ENCODE measurements around the gene DCAF8. TPM values are rescaled to one million over a fixed set of nuclear protein-coding genes. Genes with fewer than 3 reads are reported as not detected.

DCAF8 gene
- polyA plus RNA-seq (2013, experiment 1 of 4) = 128 TPM
- 149 TPM for polyA plus RNA-seq (2013, experiment 2 of 4)
- 97.9 TPM for polyA plus RNA-seq (2013, experiment 3 of 4)
- polyA plus RNA-seq (2013, experiment 4 of 4) = 116 TPM

DNA sequence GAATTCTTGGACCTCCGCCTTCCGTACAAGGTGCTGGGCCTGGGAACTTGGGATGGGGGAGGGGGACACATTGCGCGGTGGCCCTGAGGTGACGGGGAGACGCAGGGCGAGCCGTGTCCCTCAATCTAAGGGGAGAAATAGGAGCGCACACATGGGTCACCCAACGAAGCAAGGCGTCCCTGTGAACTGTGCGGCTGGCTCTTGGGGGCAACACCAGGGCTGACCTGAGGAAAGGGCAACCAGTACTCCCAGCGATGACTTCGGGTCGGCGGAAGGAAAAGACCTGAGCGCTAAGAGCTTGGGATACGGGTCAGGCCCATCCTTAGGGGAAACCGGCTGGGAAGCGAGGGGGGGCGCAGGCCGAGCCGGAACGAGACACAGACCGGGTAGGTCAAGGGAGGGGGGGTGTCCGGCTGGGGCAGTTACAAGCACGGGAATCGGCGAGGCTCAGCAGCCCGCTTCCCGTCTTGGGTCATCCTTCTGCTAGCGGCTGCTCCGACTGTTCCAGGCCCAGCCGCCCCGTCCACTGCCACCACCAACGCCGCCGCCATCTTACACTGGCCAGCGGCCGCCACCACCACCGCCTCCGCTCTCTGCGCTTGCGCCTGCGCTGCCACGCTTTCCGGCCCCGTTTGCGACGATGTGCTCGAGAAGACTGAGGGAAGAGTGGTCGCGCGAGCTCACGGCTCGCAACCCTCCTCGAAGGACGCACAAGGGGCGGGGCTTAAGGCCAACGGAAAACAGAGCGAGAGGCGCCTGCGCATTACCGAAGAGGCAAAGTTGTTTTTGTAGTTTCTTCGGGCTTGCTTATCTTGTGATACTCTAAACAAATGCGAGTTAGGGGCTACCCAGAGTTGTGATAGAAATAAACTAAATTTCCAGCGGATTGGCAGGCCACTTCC, at the start of gene DCAF8:
Gene DCAF8, minus strand, starts transcription at position 657 of the 902 bp plus-strand sequence. CDS start 18,541 bp downstream, outside the sequence.
- peak within 1 kb of the TSS; percentile 86 for H3K27ac ChIP-seq (ENCODE audit: insufficient read depth, low read depth, low read length, poor library complexity, severe bottlenecking)
- peaks cover 21% of the 10 kb centered on the region for H3K4me1 ChIP-seq (ENCODE audit: control insufficient read depth, insufficient read depth, low read length)
- H3K36me3 ChIP-seq (ENCODE audit: control insufficient read depth, insufficient read depth, low read length) = no peaks in the 10 kb centered on the region
- H3K4me3 ChIP-seq (ENCODE audit: insufficient read depth, low read depth, low read length) = peak within 1 kb of the TSS; percentile 99
- WGBS, 2 experiments = 0% methylated on average over 67 of the region's 67 CpGs
- no peaks in the 10 kb centered on the region for H3K9me3 ChIP-seq (ENCODE audit: control insufficient read depth, low read length)
- peaks cover 10% of the 10 kb centered on the region for H3K27me3 ChIP-seq (ENCODE audit: control insufficient read depth, insufficient read depth, low read length, poor library complexity, severe bottlenecking)

DNA sequence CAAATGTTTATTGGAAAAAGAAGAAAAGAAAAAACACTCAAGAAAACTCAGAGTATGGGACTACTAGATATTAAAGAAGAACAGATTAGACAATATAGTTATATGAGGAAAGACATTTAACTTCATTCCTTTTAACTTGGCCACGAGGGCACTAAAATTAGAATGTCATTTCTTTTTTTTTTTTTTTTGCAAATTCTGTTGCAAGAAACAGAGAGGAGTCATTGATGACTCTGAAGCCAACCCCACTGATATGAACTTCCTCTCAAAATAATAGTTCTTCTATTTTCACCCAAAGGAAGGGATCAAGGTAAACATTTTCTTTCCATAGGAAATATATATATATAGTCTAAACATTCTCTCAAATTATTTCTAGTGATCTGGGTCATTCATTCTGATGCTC, 47.2 kb upstream of the DCAF8 start:
- Histone ChIP-seq H3K36me3 (ENCODE audit: control insufficient read depth, insufficient read depth, low read length) (peaks cover 42% of the 10 kb centered on the region), H3K4me3 (ENCODE audit: insufficient read depth, low read depth, low read length) (no peak overlapping the region)
- 83% methylated on average over 1 of the region's 1 CpG; no CpG with 5 or more reads in 1 of the 2 experiments for WGBS, 2 experiments

DNA sequence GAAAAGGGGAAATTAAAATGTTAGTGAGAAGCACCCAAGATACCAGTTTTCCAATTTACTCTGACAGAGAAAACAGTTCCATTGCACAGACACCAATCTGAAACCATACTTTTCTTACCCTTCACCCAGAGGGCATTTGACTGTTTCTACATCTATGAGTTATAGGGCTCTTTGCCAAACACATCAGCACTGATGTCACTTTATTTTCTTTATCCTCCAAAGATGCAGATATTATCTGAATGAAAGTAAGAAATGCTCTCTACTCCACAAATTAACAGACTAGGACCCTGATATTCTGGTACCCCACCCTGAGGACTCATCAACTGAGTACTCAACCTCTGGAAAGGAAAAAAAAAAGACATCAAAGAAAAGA, 46.8 kb upstream of the DCAF8 start:
- Histone ChIP-seq H3K4me3 (ENCODE audit: insufficient read depth, low read depth, low read length) (no peak overlapping the region), H3K27ac (ENCODE audit: insufficient read depth, low read depth, low read length, poor library complexity, severe bottlenecking) (no peak overlapping the region), H3K36me3 (ENCODE audit: control insufficient read depth, insufficient read depth, low read length) (peaks cover 42% of the 10 kb centered on the region)

More for the DNA sequence above, 47.2 kb upstream of the DCAF8 start:
- H3K27ac ChIP-seq (ENCODE audit: insufficient read depth, low read depth, low read length, poor library complexity, severe bottlenecking) = no peak overlapping the region
- H3K4me1 ChIP-seq (ENCODE audit: control insufficient read depth, insufficient read depth, low read length) = peaks cover 4% of the 10 kb centered on the region
- no peaks in the 10 kb centered on the region for H3K9me3 ChIP-seq (ENCODE audit: control insufficient read depth, low read length)
- no peaks in the 10 kb centered on the region for H3K27me3 ChIP-seq (ENCODE audit: control insufficient read depth, insufficient read depth, low read length, poor library complexity, severe bottlenecking)

DNA sequence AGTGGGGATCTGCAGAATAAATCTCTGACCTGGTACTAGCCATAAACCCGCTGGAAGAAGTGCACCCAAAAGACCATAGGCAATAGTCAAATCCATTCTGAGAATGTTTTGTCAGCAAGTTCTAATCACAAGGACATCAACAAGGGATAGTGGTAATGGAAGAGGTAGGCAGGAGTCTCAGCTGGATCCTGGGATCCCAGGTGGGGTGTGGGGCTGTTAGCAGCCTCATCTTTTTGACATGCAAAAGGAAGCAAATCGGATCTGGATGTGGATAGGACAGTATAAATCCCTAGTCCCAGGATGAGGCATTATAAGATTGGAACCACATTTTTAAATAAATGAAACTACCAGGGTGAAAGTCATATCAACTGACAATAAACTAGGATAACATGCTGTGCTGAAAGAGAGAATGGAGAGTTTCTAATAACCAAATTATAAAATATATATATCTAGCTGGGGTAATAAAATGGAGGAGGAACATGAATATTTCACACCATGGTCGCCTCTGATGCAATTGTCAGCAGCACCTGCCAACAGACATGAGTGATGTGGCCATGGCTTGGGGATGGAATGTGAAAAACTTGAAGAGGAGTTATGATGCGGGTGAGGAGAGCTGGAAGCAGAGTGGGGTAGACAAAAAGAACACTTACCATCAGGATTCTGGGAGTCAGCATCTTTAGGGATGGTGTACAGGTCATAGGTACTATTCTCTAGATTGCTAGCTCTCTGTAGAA, 46.3 kb upstream of the DCAF8 start:
- H3K27ac ChIP-seq (ENCODE audit: insufficient read depth, low read depth, low read length, poor library complexity, severe bottlenecking) = no peak overlapping the region
- peaks cover 40% of the 10 kb centered on the region for H3K36me3 ChIP-seq (ENCODE audit: control insufficient read depth, insufficient read depth, low read length)
- no peaks in the 10 kb centered on the region for H3K27me3 ChIP-seq (ENCODE audit: control insufficient read depth, insufficient read depth, low read length, poor library complexity, severe bottlenecking)

More for the DNA sequence above, 46.8 kb upstream of the DCAF8 start:
- Histone ChIP-seq H3K9me3 (ENCODE audit: control insufficient read depth, low read length) (no peaks in the 10 kb centered on the region), H3K4me1 (ENCODE audit: control insufficient read depth, insufficient read depth, low read length) (peaks cover 4% of the 10 kb centered on the region), H3K27me3 (ENCODE audit: control insufficient read depth, insufficient read depth, low read length, poor library complexity, severe bottlenecking) (no peaks in the 10 kb centered on the region)

DNA sequence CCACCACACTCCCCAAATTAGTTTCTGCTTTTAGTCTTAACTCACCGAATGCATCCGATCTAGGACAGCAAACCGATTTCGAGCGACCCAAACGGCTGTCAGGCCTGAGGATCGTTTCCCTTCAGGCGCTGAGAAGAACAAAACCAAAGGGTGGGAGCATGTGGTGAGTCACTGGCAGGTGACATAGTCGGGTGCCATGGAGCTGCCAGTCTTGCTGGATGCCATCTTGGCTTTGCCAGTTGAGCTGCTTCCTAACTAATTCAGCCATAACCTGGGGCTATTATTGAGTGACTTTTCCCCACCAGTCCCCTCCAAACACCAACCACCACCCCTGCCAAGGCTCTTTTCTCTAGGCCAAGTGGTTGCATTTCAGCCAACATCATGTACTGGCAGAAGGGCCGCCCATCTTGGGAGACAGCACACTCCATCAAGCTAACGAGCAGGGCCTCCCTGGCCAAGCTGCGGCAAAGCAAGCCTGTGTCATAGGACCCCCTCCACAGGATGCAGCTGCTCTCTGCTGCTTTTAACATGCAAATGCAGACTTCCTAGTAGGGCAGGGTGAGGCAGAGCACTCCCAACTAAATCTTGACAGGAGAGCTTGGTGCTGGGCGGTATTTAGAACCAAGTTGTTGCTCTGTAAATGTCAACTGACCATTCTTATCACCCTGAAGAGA, 44.9 kb upstream of the DCAF8 start:
- Histone ChIP-seq H3K27ac (ENCODE audit: insufficient read depth, low read depth, low read length, poor library complexity, severe bottlenecking) (no peak overlapping the region), H3K27me3 (ENCODE audit: control insufficient read depth, insufficient read depth, low read length, poor library complexity, severe bottlenecking) (no peaks in the 10 kb centered on the region), H3K36me3 (ENCODE audit: control insufficient read depth, insufficient read depth, low read length) (peaks cover 37% of the 10 kb centered on the region), H3K9me3 (ENCODE audit: control insufficient read depth, low read length) (no peaks in the 10 kb centered on the region), H3K4me1 (ENCODE audit: control insufficient read depth, insufficient read depth, low read length) (peaks cover 4% of the 10 kb centered on the region), H3K4me3 (ENCODE audit: insufficient read depth, low read depth, low read length) (no peak overlapping the region)
- WGBS, 2 experiments = 70 to 72% methylated on average over 13 of the region's 13 CpGs

More for the DNA sequence above, 46.3 kb upstream of the DCAF8 start:
- Histone ChIP-seq H3K4me3 (ENCODE audit: insufficient read depth, low read depth, low read length) (no peak overlapping the region), H3K9me3 (ENCODE audit: control insufficient read depth, low read length) (no peaks in the 10 kb centered on the region), H3K4me1 (ENCODE audit: control insufficient read depth, insufficient read depth, low read length) (peaks cover 4% of the 10 kb centered on the region)
- WGBS, 2 experiments = 81 to 88% methylated on average over 3 to 4 of the region's 4 CpGs

DNA sequence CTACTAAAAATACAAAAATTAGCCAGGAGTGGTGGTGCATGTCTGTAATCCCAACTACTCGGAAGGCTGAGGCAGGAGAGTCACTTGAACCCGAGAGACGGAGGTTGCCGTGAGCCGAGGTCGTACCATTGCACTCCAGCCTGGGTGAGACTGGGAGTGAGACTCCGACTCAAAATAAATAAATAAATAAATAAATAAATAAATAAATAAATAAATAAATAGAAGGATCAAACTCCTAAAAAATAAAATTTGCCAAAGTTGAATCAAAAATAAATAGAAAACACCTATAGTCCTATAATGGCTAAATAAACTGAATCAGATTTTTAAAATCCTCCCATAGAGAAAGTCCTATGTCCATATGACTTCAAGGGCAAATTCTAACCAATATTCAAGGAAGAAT, 37.8 kb upstream of the DCAF8 start:
- Histone ChIP-seq H3K4me1 (ENCODE audit: control insufficient read depth, insufficient read depth, low read length) (no peaks in the 10 kb centered on the region), H3K27me3 (ENCODE audit: control insufficient read depth, insufficient read depth, low read length, poor library complexity, severe bottlenecking) (no peaks in the 10 kb centered on the region), H3K27ac (ENCODE audit: insufficient read depth, low read depth, low read length, poor library complexity, severe bottlenecking) (no peak overlapping the region), H3K4me3 (ENCODE audit: insufficient read depth, low read depth, low read length) (no peak overlapping the region), H3K9me3 (ENCODE audit: control insufficient read depth, low read length) (no peaks in the 10 kb centered on the region), H3K36me3 (ENCODE audit: control insufficient read depth, insufficient read depth, low read length) (peaks cover 42% of the 10 kb centered on the region)
- 77 to 81% methylated on average over 6 of the region's 7 CpGs for WGBS, 2 experiments

DNA sequence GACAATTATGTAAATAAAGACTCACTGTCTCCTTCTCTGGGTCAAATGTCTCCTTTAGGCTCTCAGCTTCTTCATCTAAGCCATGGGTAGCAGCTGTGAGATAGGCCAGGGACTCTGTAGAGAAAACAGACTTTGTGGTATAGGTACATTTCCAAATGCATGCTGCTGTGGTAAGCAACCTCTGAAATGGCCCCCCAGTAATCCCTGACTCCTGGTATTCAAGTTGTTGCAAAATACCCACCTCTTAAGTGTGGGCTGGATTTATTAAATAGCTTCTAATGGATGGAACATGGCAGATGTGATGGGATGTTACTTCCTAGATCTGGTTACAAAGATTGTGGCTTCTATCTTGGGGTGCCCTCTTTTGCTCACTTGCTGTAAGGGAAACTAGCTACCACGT, 33.7 kb upstream of the DCAF8 start:
- no peaks in the 10 kb centered on the region for H3K9me3 ChIP-seq (ENCODE audit: control insufficient read depth, low read length)
- no peak overlapping the region for H3K4me3 ChIP-seq (ENCODE audit: insufficient read depth, low read depth, low read length)
- H3K36me3 ChIP-seq (ENCODE audit: control insufficient read depth, insufficient read depth, low read length) = peaks cover 76% of the 10 kb centered on the region
- WGBS, 2 experiments = 97 to 100% methylated on average over 1 of the region's 1 CpG
- H3K27me3 ChIP-seq (ENCODE audit: control insufficient read depth, insufficient read depth, low read length, poor library complexity, severe bottlenecking) = no peaks in the 10 kb centered on the region
- H3K4me1 ChIP-seq (ENCODE audit: control insufficient read depth, insufficient read depth, low read length) = no peaks in the 10 kb centered on the region
- no peak overlapping the region for H3K27ac ChIP-seq (ENCODE audit: insufficient read depth, low read depth, low read length, poor library complexity, severe bottlenecking)

DNA sequence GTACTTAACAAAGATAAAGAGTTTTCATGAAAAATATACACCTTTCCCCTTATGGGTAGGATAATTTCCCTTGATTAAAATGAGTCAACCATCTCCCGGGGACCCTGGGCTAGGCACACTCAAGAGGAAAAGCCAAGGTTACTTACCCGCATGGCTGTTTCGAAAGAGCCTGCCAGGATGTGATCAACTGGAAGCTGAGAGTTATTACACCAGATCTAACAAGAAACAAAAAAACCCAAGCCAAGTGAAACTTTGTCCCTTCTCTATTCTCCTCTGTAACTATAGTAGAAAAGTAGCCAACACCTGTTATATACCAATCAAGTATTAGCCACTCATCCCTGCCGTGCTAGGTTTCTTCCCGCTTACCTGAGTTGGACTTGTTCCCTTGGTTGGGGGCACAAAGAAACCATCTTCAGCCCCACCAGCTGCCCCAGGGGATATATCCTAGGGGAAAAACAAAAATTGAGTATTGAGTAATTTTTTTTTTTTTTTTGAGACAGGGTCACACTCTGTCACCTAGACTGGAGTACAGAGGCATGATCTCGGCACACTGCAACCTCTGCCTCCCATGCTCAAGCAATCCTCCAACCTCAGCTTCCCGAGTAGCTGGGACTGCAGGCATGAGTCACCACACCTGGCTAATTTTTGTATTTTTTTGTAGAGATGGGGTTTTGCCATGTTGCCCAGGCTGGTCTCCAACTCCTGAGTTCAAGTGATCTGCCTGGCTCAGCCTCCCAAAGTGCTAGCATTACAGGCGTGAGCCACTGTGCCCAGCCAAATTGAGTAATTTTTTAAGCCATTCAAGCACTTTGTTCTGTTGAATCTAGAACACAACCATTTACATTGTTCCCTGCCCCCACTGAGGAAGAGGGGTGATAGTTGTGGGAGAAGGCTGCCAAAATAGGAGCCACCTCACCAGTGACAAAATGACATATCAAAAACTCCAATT, 30.9 kb upstream of the DCAF8 start:
- WGBS, 2 experiments = 95% methylated on average over 8 of the region's 8 CpGs
- Histone ChIP-seq H3K27ac (ENCODE audit: insufficient read depth, low read depth, low read length, poor library complexity, severe bottlenecking) (no peak overlapping the region), H3K9me3 (ENCODE audit: control insufficient read depth, low read length) (no peaks in the 10 kb centered on the region), H3K4me3 (ENCODE audit: insufficient read depth, low read depth, low read length) (no peak overlapping the region), H3K36me3 (ENCODE audit: control insufficient read depth, insufficient read depth, low read length) (peaks cover 79% of the 10 kb centered on the region), H3K27me3 (ENCODE audit: control insufficient read depth, insufficient read depth, low read length, poor library complexity, severe bottlenecking) (no peaks in the 10 kb centered on the region), H3K4me1 (ENCODE audit: control insufficient read depth, insufficient read depth, low read length) (no peaks in the 10 kb centered on the region)
